Measurements from ENCODE around the gene C15orf62. TPM values are rescaled to one million over a fixed set of nuclear protein-coding genes. Genes with fewer than 3 reads are reported as not detected.
A peak's percentile ranks its signal among the peaks of the same experiment; 100 is the strongest.

The C15orf62 gene
- total and polyA plus RNA-seq, 11 donors, result 0.06 to 1.1 (median 0.18) TPM; not detected in 3

DNA sequence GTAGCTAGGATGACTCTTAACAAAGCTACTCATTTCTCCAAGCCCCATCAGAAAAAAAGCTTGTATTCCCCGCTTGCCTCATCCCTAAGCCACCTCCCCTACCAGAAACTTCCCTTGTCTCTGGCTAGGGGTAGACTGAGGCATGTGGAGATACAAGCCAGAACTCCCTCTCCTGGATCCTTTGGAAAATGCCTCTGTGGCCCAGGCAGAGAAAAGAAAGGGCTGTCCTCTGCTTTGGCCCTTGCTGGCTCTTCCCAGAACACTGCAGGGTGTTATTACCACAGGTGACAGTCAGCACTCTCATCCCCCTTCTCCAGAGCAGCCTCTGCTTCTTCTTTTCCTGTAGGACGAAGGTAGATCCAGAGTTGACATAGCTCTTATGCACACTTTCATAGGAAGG is 29.9 kb upstream of the C15orf62 start:
- Histone ChIP-seq H3K27ac (no peak overlapping the region), H3K36me3 (peaks cover 0 to 99% (median 90%) of the 10 kb centered on the region in 9 donors), H3K27me3 (no peaks in the 10 kb centered on the region), H3K4me3 (no peak overlapping the region), H3K4me1 (peaks cover 0 to 19% (median 0%) of the 10 kb centered on the region in 12 donors), H3K9me3 (no peaks in the 10 kb centered on the region)
- TF ChIP-seq POLR2A (IDR thresholded peaks at IDR 0.05), result no peak
- TF ChIP-seq, protein P1, sequence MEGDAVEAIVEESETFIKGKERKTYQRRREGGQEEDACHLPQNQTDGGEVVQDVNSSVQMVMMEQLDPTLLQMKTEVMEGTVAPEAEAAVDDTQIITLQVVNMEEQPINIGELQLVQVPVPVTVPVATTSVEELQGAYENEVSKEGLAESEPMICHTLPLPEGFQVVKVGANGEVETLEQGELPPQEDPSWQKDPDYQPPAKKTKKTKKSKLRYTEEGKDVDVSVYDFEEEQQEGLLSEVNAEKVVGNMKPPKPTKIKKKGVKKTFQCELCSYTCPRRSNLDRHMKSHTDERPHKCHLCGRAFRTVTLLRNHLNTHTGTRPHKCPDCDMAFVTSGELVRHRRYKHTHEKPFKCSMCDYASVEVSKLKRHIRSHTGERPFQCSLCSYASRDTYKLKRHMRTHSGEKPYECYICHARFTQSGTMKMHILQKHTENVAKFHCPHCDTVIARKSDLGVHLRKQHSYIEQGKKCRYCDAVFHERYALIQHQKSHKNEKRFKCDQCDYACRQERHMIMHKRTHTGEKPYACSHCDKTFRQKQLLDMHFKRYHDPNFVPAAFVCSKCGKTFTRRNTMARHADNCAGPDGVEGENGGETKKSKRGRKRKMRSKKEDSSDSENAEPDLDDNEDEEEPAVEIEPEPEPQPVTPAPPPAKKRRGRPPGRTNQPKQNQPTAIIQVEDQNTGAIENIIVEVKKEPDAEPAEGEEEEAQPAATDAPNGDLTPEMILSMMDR (IDR thresholded peaks at IDR 0.05), result no peak
- intact Hi-C loops (cut with DNase I), result no loop called here
- WGBS, 4 donors, result 89 to 100% (median 96%) methylated on average over 2 of the region's 2 CpGs
- no peak for DNase-seq
- ATAC-seq, result no peak

DNA sequence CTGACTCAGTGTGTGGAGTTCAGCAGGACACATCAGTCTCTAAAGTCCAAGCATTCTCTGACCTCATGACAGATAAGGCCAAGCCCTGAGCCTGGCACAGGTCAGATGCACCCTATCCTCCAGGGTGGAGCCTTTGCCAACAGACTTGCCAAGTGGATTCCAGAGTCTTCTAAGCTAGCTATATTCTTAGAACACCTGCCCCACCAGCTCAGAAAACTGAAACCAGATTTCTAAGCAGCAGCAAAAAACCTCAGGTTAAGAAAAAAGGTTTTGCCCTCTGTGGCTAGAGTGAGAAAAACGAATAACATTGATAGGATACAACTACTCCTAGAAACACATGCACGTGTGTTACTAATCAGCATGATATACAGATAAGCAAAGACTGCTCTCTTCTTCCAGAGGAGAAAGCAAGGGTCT is 26.3 kb upstream of the C15orf62 start:
- Histone ChIP-seq H3K9me3 (no peaks in the 10 kb centered on the region), H3K36me3 (peaks cover 0 to 89% (median 72%) of the 10 kb centered on the region in 9 donors), H3K4me1 (peaks cover 0 to 44% (median 0%) of the 10 kb centered on the region in 12 donors), H3K27ac (peak overlapping the region in 1 of 12 donors; percentile 53), H3K27me3 (no peaks in the 10 kb centered on the region), H3K4me3 (no peak overlapping the region)
- no peak for DNase-seq
- WGBS, 4 donors, result 36 to 62% (median 53%) methylated on average over 2 of the region's 2 CpGs
- TF ChIP-seq POLR2A (IDR thresholded peaks at IDR 0.05), result no peak
- TF ChIP-seq, protein P1 (IDR thresholded peaks at IDR 0.05), result no peak
- intact Hi-C loops (cut with DNase I), result no loop called here
- no peak for ATAC-seq

DNA sequence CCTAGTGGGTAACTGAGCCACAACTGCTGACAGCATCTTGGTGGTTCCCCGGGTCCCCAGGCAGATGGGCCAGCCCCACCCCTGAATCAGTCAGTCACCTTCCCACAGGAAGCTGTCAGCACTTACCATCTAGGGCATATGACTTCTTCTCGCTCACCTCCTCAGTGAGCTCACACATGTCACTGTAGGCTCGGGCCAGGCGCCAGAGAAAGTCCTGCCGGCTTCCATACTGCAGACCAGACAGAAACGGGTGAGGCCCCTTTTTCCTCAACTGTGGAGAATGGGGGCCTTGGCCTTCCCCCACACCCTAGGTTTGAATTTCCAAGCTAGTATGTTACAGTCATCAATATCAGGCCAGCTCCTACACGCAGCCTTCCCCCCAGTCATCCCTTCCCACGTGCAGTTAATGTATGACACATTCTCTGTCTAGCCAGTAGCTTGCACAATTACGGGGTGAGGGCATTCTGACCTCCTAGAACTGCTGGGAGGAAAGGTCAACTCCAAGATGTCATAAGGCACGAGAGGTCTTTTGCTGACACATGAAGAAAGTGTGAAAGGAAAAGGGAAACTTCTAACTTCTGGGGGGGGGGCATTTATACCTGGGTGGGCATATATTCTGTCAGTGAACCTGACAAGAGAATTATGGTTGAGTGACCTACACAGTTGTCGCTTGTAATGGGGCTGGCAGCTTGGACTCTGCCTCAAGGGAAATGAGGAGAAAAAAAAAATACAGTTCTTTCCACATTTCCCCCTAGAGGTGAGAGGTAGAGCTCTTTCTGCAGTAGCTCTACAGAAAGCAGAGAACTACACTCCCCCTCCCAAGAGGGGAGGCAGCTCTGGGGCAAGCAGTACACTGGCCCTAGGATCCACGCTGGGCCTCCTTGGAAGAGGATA is 25.6 kb upstream of the C15orf62 start:
- Histone ChIP-seq H3K4me1 (peaks cover 0 to 44% (median 0%) of the 10 kb centered on the region in 12 donors), H3K4me3 (no peak overlapping the region), H3K9me3 (no peaks in the 10 kb centered on the region), H3K36me3 (peaks cover 0 to 88% (median 74%) of the 10 kb centered on the region in 9 donors), H3K27me3 (no peaks in the 10 kb centered on the region), H3K27ac (peak overlapping the region in 1 of 12 donors; percentile 58)
- intact Hi-C loops (cut with DNase I), result no loop called here
- ATAC-seq (peak; percentile 60 to 79 (median 70)), DNase-seq (peak in 1 of 5 donors; percentile 48)
- 62 to 71% (median 67%) methylated on average over 12 of the region's 12 CpGs for WGBS, 4 donors
- no peak for TF ChIP-seq POLR2A (IDR thresholded peaks at IDR 0.05)
- TF ChIP-seq, protein P1 (IDR thresholded peaks at IDR 0.05), result no peak

DNA sequence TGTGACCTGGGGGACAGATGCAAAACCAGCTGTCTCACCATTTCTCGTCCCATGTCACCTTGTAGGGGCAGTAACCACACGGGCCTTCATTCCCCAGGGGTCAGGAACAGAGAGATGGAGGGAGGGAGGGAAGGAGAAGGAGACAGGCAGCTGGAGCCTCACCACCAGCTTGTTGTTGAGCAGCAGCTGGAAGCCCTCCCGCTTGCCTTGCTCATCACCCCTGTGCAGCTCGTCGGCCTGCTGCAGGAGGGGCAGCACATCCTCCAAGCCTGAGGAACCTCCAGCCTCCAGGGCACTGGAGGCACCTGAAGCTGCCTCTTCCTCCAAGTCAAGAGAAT is 25.0 kb upstream of the C15orf62 start:
- no peak for ATAC-seq
- TF ChIP-seq POLR2A (IDR thresholded peaks at IDR 0.05), result no peak
- TF ChIP-seq, protein P1 (IDR thresholded peaks at IDR 0.05), result no peak
- Histone ChIP-seq H3K4me3 (no peak overlapping the region), H3K27me3 (no peaks in the 10 kb centered on the region), H3K4me1 (peaks cover 0 to 44% (median 0%) of the 10 kb centered on the region in 12 donors), H3K36me3 (peaks cover 0 to 88% (median 74%) of the 10 kb centered on the region in 9 donors), H3K27ac (peak overlapping the region in 1 of 12 donors; percentile 58), H3K9me3 (no peaks in the 10 kb centered on the region)
- WGBS, 4 donors, result 70 to 76% (median 73%) methylated on average over 5 of the region's 5 CpGs
- intact Hi-C loops (cut with DNase I), result loop anchor here in 1 of 10 donors (5.0 kb wide), 1 partner anchor 52 kb away; no protein-coding TSS in a partner anchor
- DNase-seq, result no peak

Measured in heart left ventricle (tissue), 16 donors.